Measurements from ENCODE around the gene COA8.

DNA sequence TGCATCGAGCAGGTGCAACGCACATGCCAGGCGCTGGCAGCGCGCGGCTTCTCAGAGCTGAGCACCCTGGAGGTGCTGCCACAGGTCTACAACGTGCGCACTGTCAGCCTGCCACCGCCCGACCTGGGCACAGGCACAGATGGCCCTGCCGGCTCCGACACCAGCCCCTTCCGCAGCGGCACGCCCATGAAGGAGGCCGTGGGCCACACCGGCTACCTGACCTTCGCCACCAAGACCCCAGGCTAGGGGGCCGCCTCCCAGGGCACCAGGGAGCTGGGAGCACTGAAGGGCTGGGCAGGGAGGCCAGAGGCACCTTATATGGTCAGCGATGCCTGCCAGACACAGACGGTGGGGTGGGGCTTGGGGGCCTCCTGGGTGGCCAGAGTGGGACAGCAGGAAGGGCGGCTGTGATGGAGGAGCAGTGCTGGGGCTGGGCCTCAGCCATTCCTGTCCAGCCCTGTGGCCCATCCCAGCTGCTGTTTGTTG is 28.1 kb upstream of the COA8 start:
- TF ChIP-seq, protein P1, sequence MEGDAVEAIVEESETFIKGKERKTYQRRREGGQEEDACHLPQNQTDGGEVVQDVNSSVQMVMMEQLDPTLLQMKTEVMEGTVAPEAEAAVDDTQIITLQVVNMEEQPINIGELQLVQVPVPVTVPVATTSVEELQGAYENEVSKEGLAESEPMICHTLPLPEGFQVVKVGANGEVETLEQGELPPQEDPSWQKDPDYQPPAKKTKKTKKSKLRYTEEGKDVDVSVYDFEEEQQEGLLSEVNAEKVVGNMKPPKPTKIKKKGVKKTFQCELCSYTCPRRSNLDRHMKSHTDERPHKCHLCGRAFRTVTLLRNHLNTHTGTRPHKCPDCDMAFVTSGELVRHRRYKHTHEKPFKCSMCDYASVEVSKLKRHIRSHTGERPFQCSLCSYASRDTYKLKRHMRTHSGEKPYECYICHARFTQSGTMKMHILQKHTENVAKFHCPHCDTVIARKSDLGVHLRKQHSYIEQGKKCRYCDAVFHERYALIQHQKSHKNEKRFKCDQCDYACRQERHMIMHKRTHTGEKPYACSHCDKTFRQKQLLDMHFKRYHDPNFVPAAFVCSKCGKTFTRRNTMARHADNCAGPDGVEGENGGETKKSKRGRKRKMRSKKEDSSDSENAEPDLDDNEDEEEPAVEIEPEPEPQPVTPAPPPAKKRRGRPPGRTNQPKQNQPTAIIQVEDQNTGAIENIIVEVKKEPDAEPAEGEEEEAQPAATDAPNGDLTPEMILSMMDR (conservative IDR thresholded peaks at IDR 0.05; ENCODE audit: low read depth, low read length) = no peak
- TF ChIP-seq EZH2 (IDR thresholded peaks at IDR 0.05; ENCODE audit: low read length, unreplicated experiment) = no peak

Data from PC-3 (cell line).